SK-N-SH treated with all-trans-retinoic acid at 6 μM for 48 hours (cell line): Measurements from ENCODE around the gene S1PR3.

Source experiments
- ARNTL ChIP-seq: fragments of 450-650 bp; formaldehyde crosslinking; IDR thresholded peaks from 2 replicates; pipeline ENCODE4 v1.5.0; 2020; ENCODE audit warnings: low read depth, mild to moderate bottlenecking, moderate library complexity, borderline replicate concordance
- PPARA ChIP-seq: fragments of 250-450 bp; sonication (Bioruptor Pico); IDR thresholded peaks from 2 replicates; pipeline ENCODE4 v1.5.0; 2020; ENCODE audit warnings: mild to moderate bottlenecking, borderline replicate concordance
- TCF4 ChIP-seq: fragments of 250-450 bp; sonication (Bioruptor Pico); IDR thresholded peaks from 2 replicates; pipeline ENCODE4 v1.8.0; 2021; ENCODE audit warnings: mild to moderate bottlenecking, moderate library complexity, borderline replicate concordance
- TOX ChIP-seq: fragments of 250-450 bp; sonication (Bioruptor Pico); IDR thresholded peaks from 2 replicates; pipeline ENCODE4 v1.8.0; 2021; ENCODE audit warnings: mild to moderate bottlenecking, moderate library complexity, borderline replicate concordance
- TSHZ2 ChIP-seq: fragments of 250-450 bp; sonication (Bioruptor Pico); IDR thresholded peaks from 2 replicates; pipeline ENCODE4 v1.5.0; 2020; ENCODE audit warnings: mild to moderate bottlenecking, moderate library complexity
- ZFP3 ChIP-seq: fragments of 250-450 bp; sonication (Bioruptor Pico); IDR thresholded peaks from 2 replicates; pipeline ENCODE4 v1.5.0; 2020; ENCODE audit warnings: mild to moderate bottlenecking, moderate library complexity
- ZFP30 ChIP-seq: fragments of 450-650 bp; formaldehyde crosslinking; IDR thresholded peaks from 2 replicates; pipeline ENCODE4 v1.5.0; 2022; ENCODE audit warnings: mild to moderate bottlenecking, moderate library complexity
- ZNF8 ChIP-seq: fragments of 450-650 bp; formaldehyde crosslinking; IDR thresholded peaks from 2 replicates; pipeline ENCODE4 v1.5.0; 2020; ENCODE audit warnings: mild to moderate bottlenecking, moderate library complexity
- TF ChIP-seq, protein P1 (sequence below): fragments of 250-450 bp; sonication (Bioruptor Pico); IDR thresholded peaks from 2 replicates; pipeline ENCODE4 v1.8.0; 2020; ENCODE audit warnings: mild to moderate bottlenecking, moderate library complexity, borderline replicate concordance
- TF ChIP-seq, protein P2 (sequence below): fragments of 250-450 bp; sonication (Bioruptor Pico); IDR thresholded peaks from 2 replicates; pipeline ENCODE4 v1.5.1; 2021; ENCODE audit warnings: mild to moderate bottlenecking, moderate library complexity

DNA sequence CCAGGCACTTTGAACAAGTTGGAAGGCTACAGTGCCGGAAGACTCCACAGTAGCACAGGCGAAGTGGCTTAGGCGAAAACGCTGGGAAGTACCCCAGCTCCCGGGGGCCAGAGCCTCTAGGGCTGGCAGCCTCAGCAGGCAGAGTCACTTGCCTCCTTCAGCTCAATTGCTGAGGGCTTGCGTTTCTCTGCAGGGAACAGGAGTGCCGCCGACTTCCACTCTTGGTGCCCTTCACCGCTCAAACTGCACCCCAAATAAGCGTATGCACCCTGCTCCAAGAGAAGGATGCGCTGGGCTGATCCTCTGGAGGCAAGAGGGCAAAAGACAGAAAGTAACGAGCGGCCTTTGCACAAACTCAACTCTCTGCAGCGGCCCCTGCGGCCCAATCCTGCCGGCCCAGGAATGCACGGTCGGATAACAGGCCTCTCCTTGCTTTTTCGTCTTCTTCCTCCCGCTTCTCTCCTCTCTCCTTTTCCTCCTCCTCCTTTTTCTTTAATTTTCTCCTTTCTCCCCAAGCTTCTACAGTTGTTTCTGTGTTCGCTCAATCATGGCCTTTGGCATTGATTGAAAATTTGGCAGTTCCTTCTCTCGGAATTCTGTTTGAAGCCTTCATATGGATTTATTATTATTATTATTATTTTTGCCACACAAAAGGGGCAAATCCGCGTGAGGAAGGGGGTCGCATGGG is 1.1 kb upstream of the S1PR3 start:
- TF ChIP-seq ZFP3 (CRISPR knock-in tag) (no peak), PPARA (CRISPR knock-in tag) (no peak), TSHZ2 (CRISPR knock-in tag) (no peak), ZNF8 (CRISPR knock-in tag) (no peak), TOX (CRISPR knock-in tag) (no peak), ARNTL (CRISPR knock-in tag) (no peak), ZFP30 (CRISPR knock-in tag) (no peak), TCF4 (CRISPR knock-in tag) (no peak)
- TF ChIP-seq, protein P1, sequence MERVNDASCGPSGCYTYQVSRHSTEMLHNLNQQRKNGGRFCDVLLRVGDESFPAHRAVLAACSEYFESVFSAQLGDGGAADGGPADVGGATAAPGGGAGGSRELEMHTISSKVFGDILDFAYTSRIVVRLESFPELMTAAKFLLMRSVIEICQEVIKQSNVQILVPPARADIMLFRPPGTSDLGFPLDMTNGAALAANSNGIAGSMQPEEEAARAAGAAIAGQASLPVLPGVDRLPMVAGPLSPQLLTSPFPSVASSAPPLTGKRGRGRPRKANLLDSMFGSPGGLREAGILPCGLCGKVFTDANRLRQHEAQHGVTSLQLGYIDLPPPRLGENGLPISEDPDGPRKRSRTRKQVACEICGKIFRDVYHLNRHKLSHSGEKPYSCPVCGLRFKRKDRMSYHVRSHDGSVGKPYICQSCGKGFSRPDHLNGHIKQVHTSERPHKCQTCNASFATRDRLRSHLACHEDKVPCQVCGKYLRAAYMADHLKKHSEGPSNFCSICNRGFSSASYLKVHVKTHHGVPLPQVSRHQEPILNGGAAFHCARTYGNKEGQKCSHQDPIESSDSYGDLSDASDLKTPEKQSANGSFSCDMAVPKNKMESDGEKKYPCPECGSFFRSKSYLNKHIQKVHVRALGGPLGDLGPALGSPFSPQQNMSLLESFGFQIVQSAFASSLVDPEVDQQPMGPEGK (CRISPR knock-in tag): no peak
- TF ChIP-seq, protein P2, sequence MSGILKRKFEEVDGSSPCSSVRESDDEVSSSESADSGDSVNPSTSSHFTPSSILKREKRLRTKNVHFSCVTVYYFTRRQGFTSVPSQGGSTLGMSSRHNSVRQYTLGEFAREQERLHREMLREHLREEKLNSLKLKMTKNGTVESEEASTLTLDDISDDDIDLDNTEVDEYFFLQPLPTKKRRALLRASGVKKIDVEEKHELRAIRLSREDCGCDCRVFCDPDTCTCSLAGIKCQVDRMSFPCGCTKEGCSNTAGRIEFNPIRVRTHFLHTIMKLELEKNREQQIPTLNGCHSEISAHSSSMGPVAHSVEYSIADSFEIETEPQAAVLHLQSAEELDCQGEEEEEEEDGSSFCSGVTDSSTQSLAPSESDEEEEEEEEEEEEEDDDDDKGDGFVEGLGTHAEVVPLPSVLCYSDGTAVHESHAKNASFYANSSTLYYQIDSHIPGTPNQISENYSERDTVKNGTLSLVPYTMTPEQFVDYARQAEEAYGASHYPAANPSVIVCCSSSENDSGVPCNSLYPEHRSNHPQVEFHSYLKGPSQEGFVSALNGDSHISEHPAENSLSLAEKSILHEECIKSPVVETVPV: no peak
